Pancreas (tissue), 10 donors: ENCODE measurements around the gene PPP2R2B. TPM values are rescaled to one million over a fixed set of nuclear protein-coding genes. Genes with fewer than 3 reads are reported as not detected.

Experiments
- ATAC-seq, 4 donors: fragments of 200-7000 bp; cut with Tn5 transposase; one replicate each; pipeline versions ENCODE4 v1.8.0 to v1.9.1; 2020; ENCODE audit warnings: mild to moderate bottlenecking in 4 of 4, moderate library complexity in 4 of 4
- DNase-seq, 6 donors: peaks; one replicate each; pipeline ENCODE4 v3.0.0-alpha.2; 2020
- FAIRE-seq: peaks from 2 replicates; lab custom pipeline; 2012; peaks lifted over from hg19 to GRCh38; lab: Jason Lieb, UNC
- H3K27ac ChIP-seq, 4 donors: fragments of 200-600 bp; sonication (generic); 1 replicate in 3 of 4; 2 replicates in 1 of 4; pipeline versions ENCODE4 v1.5.0 to v1.8.0; 2020
- H3K27me3 ChIP-seq, 4 donors: fragments of 200-600 bp; one replicate each; pipeline ENCODE4 v1.8.0; 2021
- H3K36me3 ChIP-seq, 3 donors: fragments of 200-600 bp; sonication (generic) in 1 of 3; one replicate each; pipeline versions ENCODE4 v1.5.0 to v1.8.0; 2020 to 2021
- H3K4me1 ChIP-seq, 3 donors: fragments of 200-600 bp; one replicate each; pipeline ENCODE4 v1.8.0; 2021
- H3K4me3 ChIP-seq, 4 donors: fragments of 200-600 bp; sonication (generic) in 2 of 4; one replicate each; pipeline versions ENCODE4 v1.5.0 to v1.8.0; 2020 to 2021
- H3K9me3 ChIP-seq, 4 donors: fragments of 200-600 bp; one replicate each; pipeline ENCODE4 v1.8.0; 2021
- WGBS, 2 donors: extraction: QIAGEN DNeasy Blood & Tissue Kit; methylation state at CpG; one replicate each; pipeline ENCODE4 v1.1.7; 2013; 5-methylcytosine and 5-hydroxymethylcytosine counted together
- intact Hi-C, 3 donors: fragments of 100-400 bp; cut with DNase I; formaldehyde crosslinking; loops; one replicate each; pipeline versions ENCODE4 v1.11.1 to v1.14.2; 2022
- polyA plus RNA-seq, 2 donors: library from polyadenylated mRNA; stranded (reverse); fragments of 200-250 nt; gene quantifications; one replicate each; pipeline ENCODE4 v1.2.3, GENCODE V29; 2013
- total RNA-seq, 6 donors: library from RNA; stranded (reverse); fragmentation: NEBNext Ultra II Directional in 4 of 6; extraction: Animal tissue kit (Norgen Biotek cat#: 25700) in 4 of 6; gene quantifications; one replicate each; pipeline versions ENCODE4 v1.2.1 to v1.2.4, GENCODE V29; 2021 to 2023
- TF ChIP-seq, protein P1 (sequence below), 4 donors: fragments of 200-600 bp; sonication (generic) in 3 of 4; IDR thresholded peaks; one replicate each; pipeline versions ENCODE4 v1.5.0 to v1.8.0; 2021; ENCODE audit warnings: antibody characterized with exemption in 4 of 4
- donor health status: healthy with polysubstance abuse.
- donor health status: DM: no; HTN: no; CAD: no; lungs with moderate emphysema.
- donor health status: DM: no; HTN: no; CAD: no.
- donor health status: control.
- donor health status: control.
- donor health status: Bipolar disorder and iron deficiency.
- donor health status: DM: yes; HTN: yes; CAD: no.
- donor health status: DM: no; HTN: no; CAD: no.
- donor health status: DM: no; HTN: no; CAD: no.
- donor health status: DM: yes; HTN: yes; CAD: no.

Gene PPP2R2B
- total and polyA plus RNA-seq, 8 donors: 0.51 to 3.5 (median 0.81) TPM

DNA sequence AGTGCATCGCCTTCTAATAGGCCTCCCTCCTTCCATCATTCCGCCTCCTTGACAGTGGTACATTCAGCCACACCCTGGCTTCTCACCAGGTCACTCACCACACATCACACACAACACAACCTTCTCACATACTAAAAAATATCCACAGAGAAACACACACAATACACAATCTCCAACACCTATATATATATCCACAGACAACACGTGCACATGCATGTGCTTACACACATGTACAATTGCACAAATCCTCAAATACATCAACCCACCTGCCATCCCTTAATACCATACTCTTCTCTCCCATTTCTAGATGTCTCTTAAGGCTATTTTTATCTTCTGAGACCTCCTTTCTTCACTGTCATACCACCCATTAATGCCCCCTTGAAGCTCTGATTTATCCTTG, 57.6 kb downstream of the PPP2R2B start:
- TF ChIP-seq, protein P1, sequence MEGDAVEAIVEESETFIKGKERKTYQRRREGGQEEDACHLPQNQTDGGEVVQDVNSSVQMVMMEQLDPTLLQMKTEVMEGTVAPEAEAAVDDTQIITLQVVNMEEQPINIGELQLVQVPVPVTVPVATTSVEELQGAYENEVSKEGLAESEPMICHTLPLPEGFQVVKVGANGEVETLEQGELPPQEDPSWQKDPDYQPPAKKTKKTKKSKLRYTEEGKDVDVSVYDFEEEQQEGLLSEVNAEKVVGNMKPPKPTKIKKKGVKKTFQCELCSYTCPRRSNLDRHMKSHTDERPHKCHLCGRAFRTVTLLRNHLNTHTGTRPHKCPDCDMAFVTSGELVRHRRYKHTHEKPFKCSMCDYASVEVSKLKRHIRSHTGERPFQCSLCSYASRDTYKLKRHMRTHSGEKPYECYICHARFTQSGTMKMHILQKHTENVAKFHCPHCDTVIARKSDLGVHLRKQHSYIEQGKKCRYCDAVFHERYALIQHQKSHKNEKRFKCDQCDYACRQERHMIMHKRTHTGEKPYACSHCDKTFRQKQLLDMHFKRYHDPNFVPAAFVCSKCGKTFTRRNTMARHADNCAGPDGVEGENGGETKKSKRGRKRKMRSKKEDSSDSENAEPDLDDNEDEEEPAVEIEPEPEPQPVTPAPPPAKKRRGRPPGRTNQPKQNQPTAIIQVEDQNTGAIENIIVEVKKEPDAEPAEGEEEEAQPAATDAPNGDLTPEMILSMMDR (IDR thresholded peaks at IDR 0.05): no peak
- intact Hi-C loops: no loop called here
- FAIRE-seq (no peak), DNase-seq (no peak), ATAC-seq (no peak)
- H3K9me3 ChIP-seq: no peaks in the 10 kb centered on the region
- no peaks in the 10 kb centered on the region for H3K4me1 ChIP-seq
- H3K27ac ChIP-seq: no peak overlapping the region
- 84 to 89% methylated on average over 3 of the region's 3 CpGs for WGBS, 2 donors
- peaks cover 0 to 3% (median 0%) of the 10 kb centered on the region in 4 donors for H3K27me3 ChIP-seq
- no peak overlapping the region for H3K4me3 ChIP-seq
- no peaks in the 10 kb centered on the region for H3K36me3 ChIP-seq

DNA sequence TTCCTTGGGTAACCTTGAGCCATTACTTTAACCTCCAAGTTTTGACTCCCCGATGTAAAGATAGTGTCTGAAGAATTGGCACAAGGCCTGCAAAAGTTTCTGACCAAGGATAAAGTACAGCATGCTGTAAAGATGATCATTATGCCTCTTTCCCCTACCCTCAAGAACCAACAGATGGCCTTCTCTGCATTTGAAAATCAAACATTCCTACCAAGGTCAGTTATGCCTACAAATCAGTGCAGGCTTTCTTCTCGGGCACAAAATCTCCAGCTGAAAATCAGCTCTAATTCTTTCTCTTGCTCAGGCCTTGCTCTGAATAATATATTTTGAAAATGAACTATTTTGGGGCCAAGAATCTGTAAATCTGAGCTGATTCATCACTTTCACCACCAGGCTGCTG, 59.7 kb downstream of the PPP2R2B start:
- no peak for FAIRE-seq
- no peak for ATAC-seq

DNA sequence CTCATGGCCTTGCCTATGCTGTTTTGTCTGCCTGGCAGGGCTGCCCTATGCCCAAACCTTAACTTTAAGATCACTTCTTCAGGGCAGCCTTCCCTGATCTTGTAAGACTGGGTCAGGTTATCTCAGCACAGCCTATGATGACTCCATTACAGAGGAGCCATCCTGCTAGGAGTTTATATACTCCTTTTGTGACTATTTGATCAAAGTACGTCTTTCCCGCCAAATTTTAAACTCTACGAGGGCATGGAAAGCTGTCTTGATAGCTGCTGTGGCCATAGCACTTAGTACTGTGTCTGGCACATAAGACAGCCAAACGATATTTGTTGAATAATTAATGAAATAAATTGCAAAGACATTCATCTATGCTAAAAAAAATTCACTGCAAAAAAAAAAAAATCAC, 60.6 kb downstream of the PPP2R2B start:
- H3K9me3 ChIP-seq: no peaks in the 10 kb centered on the region
- TF ChIP-seq, protein P1 (IDR thresholded peaks at IDR 0.05): no peak
- no peaks in the 10 kb centered on the region for H3K4me1 ChIP-seq
- no peak overlapping the region for H3K4me3 ChIP-seq
- ATAC-seq: no peak
- H3K27ac ChIP-seq: no peak overlapping the region
- no peak for FAIRE-seq
- 59 to 73% methylated on average over 4 of the region's 4 CpGs for WGBS, 2 donors
- H3K27me3 ChIP-seq: no peaks in the 10 kb centered on the region
- intact Hi-C loops: no loop called here
- H3K36me3 ChIP-seq: no peaks in the 10 kb centered on the region
- DNase-seq: no peak

More for the DNA sequence above, 59.7 kb downstream of the PPP2R2B start:
- no peak overlapping the region for H3K27ac ChIP-seq
- H3K4me3 ChIP-seq: no peak overlapping the region
- no peaks in the 10 kb centered on the region for H3K9me3 ChIP-seq
- WGBS, 2 donors: 33 to 38% methylated on average over 2 of the region's 2 CpGs
- no peaks in the 10 kb centered on the region for H3K36me3 ChIP-seq
- no peaks in the 10 kb centered on the region for H3K4me1 ChIP-seq
- no peak for DNase-seq
- intact Hi-C loops: no loop called here
- TF ChIP-seq, protein P1 (IDR thresholded peaks at IDR 0.05): no peak
- no peaks in the 10 kb centered on the region for H3K27me3 ChIP-seq

DNA sequence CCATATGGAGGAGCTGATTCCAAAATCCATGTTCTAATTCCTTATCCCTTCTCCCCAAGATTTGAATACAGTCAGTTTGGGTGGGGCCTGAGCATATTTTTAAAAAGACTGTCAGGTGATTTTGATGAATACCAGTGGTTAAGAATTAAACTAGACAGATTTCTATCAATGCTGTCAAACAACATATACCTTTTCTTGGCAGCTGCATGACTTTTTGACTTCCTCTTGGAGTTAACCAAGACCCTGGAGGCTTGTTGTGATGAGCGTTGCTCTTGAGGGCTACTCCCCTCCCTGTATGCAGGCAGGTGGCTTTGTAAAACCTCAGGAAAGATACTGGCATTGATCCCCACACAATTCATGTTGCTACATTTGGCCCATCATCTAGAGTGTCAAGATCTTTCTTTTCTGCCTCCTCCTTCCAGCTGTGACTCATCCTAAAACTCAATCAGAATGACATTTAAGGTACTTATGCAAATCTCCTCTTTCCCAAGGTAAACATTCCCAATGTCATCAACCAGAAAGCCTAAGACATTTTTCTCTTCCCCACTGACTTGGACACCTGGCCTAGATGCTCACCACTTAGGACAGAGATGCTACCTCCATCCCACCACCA, 61.7 kb downstream of the PPP2R2B start:
- Histone ChIP-seq H3K4me1 (no peaks in the 10 kb centered on the region), H3K36me3 (no peaks in the 10 kb centered on the region), H3K27ac (no peak overlapping the region), H3K9me3 (no peaks in the 10 kb centered on the region), H3K27me3 (no peaks in the 10 kb centered on the region), H3K4me3 (no peak overlapping the region)
- 44 to 49% methylated on average over 1 of the region's 1 CpG for WGBS, 2 donors
- DNase-seq: no peak
- FAIRE-seq: no peak
- intact Hi-C loops: no loop called here
- TF ChIP-seq, protein P1 (IDR thresholded peaks at IDR 0.05): no peak
- no peak for ATAC-seq

DNA sequence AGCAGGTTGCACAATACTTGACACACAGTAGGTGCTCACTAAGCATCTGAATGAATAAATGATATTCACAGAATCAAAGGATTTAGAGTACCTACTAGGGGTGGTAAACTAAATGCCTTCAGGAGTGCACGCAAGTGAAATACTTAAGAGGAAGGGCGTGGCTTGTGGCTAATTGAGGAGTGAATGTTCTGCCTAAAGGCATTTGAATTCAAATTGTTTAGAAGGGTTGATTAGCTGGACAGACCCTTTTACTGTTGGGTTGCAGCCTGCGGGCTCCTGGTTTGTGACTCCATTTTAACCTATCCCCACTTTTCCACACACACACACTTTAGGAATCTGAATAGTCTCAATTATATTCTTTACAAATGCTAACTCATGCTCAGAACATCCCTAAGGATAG, 63.1 kb downstream of the PPP2R2B start:
- no peak for DNase-seq
- Histone ChIP-seq H3K27me3 (no peaks in the 10 kb centered on the region), H3K36me3 (no peaks in the 10 kb centered on the region), H3K4me3 (no peak overlapping the region), H3K4me1 (no peaks in the 10 kb centered on the region), H3K27ac (no peak overlapping the region), H3K9me3 (no peaks in the 10 kb centered on the region)
- TF ChIP-seq, protein P1 (IDR thresholded peaks at IDR 0.05): no peak
- intact Hi-C loops: no loop called here
- WGBS, 2 donors: 72 to 88% methylated on average over 3 of the region's 3 CpGs
- ATAC-seq: no peak
- FAIRE-seq: no peak
